ENCODE results near the gene TIMM50. TPM values are rescaled to one million over a fixed set of nuclear protein-coding genes. Genes with fewer than 3 reads are reported as not detected.

TIMM50 gene
- total RNA-seq (2022; extraction: Qiagen RNA extraction; ENCODE audit: low read depth) = 173 to 234 TPM (median 221 TPM) in 5 replicates

GRCh38 chr19:39480337-39481228 is at the start of gene TIMM50:
TIMM50 (plus strand) TSS chr19:39480838; CDS start chr19:39480854, 16 bp downstream.

DNA sequence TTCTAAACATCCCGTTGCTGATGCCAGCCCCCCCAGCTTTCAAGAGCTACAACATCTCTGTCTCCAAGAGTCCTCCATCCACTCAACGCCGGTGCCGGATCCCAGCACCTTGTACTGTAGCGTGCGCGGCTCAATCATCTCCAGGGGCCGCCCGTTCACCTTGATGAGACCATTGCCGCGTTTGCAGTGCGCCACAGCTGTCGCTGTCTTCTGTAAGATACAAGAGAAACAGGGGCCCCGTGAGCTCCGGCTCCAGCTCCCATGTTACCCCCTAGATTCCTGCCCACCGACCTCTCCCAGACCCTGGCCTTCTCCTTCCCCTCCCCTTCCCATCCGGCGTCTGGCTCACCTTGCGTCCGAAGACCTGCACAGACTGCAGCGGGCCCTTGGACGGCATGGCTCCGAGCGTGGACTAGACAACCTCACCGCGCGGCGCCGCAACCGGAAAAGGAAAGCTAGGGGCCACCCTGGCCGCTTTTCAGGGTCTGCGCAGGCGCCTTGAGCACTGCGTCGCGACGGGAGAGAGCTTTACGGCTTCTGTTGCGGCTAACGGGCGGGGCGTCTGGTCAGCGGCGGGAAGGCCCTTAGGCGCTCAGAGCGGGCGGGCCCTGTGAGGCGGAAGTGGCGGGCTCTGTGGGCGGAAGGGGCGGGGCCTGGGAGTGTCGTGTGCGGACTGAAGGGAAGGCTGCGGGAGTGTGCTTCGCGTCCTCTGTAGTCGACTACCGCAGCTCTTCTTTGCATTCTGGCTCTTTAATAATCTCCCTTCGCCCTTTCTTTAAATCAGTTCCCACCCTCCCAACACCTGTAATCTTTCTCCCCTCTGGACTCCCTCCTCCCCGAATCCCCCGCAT is 44.9 kb upstream of the TIMM50 start, which contains the start of gene RPS16:
RPS16 (minus strand) TSS at position 451 of the 851 bp plus-strand sequence; CDS start at position 397, 54 bp downstream.

DNA sequence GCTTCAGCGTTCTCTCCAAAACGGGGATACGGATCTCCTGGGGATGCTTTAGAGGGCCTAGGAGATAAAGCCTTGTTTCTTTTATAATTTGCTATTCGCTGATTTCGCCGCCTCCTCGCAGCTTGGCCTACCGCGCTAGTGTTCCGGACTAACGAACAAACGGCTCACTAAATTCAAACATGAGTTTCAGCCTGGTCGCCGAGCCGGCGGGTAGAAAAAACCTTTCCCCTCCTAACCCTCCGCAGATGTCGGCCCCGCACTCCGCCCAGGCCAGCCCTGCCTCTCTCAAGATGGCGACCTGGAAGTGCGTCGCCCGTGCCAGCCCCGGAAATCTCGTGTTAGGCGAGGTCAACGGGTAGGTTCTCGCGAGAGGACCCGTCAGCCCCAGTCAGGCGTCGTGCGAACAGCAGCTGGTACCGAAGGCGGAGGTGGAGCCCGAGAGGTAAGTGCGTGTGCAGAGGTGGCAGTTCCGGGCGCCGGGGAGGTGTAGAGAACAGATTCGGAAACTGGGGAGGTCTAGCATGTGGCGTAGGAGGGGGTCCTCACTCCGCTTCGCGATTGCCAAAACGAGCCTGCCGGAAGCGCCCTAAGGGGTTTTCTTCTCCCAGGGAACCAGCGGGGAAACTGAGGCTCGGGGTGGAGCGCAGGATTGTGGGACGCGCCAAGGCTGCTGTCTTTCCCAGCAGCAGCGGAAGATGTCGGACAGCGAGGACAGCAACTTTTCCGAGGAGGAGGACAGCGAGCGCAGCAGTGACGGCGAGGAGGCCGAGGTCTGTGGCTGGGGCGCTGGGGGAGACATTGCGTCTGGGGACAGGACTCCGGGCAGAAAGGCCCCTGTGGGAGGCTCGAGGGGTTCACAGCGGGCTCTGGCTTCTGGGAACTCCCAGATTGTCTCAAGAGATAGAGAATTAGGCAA is 35.2 kb upstream of the TIMM50 start, which contains the start of gene SUPT5H:
SUPT5H (plus strand) TSS at position 387 of the 916 bp plus-strand sequence; CDS start at position 696, 309 bp downstream.

GRCh38 chr19:39498798-39499642 is 18.4 kb downstream of the TIMM50 start, which contains the start of gene DLL3:
DLL3 (plus strand) TSS chr19:39498947; CDS start chr19:39498975, 28 bp downstream.

DNA sequence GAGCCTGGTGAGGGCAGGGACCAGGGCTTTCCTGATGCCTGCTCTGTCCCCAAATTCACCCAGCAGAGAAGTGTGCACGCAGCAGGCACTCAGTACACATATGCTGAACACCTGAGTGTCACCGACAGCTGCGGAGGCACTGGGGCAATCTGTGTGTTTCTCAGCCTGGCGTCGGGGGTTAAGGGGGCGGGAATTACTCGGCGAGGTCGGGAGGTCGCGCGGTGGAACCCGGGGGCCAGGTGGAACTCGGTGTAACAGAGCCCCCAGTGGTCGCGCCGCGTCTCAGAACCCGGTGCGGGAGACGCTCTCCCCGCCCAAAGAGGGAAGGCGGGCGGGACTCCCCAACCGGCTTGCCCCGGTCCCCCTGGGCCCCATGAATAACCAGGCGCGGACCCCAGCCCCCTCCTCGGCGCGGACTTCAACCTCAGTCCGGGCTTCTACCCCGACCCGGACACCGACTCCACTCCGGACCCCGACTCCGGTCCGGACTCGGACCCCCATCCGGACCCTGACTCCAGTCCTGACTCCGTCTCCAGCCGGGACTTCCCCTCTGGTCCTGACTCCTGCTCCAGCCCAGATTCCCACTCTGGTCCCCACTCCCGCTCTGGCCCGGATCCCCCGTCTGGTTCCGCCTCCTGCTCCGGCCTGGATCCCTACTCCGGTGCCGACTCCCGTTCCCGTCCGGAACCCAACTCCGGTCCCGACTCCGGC is 34.4 kb downstream of the TIMM50 start, which contains the start of gene SELENOV:
SELENOV (plus strand) TSS at position 300 of the 711 bp plus-strand sequence; CDS start at position 374, 74 bp downstream.

GRCh38 chr19:39532233-39533002 is 51.8 kb downstream of the TIMM50 start, which contains the start of gene EID2B:
EID2B (minus strand) TSS chr19:39532852; CDS start chr19:39532802, 50 bp downstream.

GRCh38 chr19:39539518-39540332 is 59.1 kb downstream of the TIMM50 start, which contains the start of gene EID2:
EID2 (minus strand) TSS chr19:39540161; CDS start chr19:39540079, 82 bp downstream.

Other genes starting within 250 kb of the TIMM50 start
- 0.19 TPM in 1 of 5 replicates, not detected in the others for gene IFNL3, start 235.8 kb upstream of the TIMM50 start, total RNA-seq (2022; extraction: Qiagen RNA extraction; ENCODE audit: low read depth)
- gene IFNL4, start 232.0 kb upstream of the TIMM50 start, total RNA-seq (2022; extraction: Qiagen RNA extraction; ENCODE audit: low read depth) = not detected in 5 replicates
- gene IFNL2, start 212.4 kb upstream of the TIMM50 start, total RNA-seq (2022; extraction: Qiagen RNA extraction; ENCODE audit: low read depth) = not detected in 5 replicates
- 0.15 to 0.28 TPM (median 0.27 TPM) in 3 of 5 replicates, not detected in the others for gene IFNL1, start 184.4 kb upstream of the TIMM50 start, total RNA-seq (2022; extraction: Qiagen RNA extraction; ENCODE audit: low read depth)
- gene LRFN1, start 160.0 kb upstream of the TIMM50 start, total RNA-seq (2022; extraction: Qiagen RNA extraction; ENCODE audit: low read depth) = 7.6 to 14.2 TPM (median 10.9 TPM) in 5 replicates
- gene GMFG, start 144.8 kb upstream of the TIMM50 start, total RNA-seq (2022; extraction: Qiagen RNA extraction; ENCODE audit: low read depth) = 0.24 to 0.83 TPM (median 0.45 TPM) in 5 replicates
- gene SAMD4B, start 138.4 kb upstream of the TIMM50 start, total RNA-seq (2022; extraction: Qiagen RNA extraction; ENCODE audit: low read depth) = 124 to 189 TPM (median 173 TPM) in 5 replicates
- gene PAF1, start 89.7 kb upstream of the TIMM50 start, total RNA-seq (2022; extraction: Qiagen RNA extraction; ENCODE audit: low read depth) = 62.8 to 77.0 TPM (median 70.6 TPM) in 5 replicates
- 64.5 to 67.1 TPM (median 65.6 TPM) in 5 replicates for gene MED29, start 89.5 kb upstream of the TIMM50 start, total RNA-seq (2022; extraction: Qiagen RNA extraction; ENCODE audit: low read depth)
- 52.1 to 60.7 TPM (median 57.1 TPM) in 5 replicates for gene ZFP36, start 74.0 kb upstream of the TIMM50 start, total RNA-seq (2022; extraction: Qiagen RNA extraction; ENCODE audit: low read depth)
- gene PLEKHG2, start 68.2 kb upstream of the TIMM50 start, total RNA-seq (2022; extraction: Qiagen RNA extraction; ENCODE audit: low read depth) = 38.8 to 65.0 TPM (median 54.8 TPM) in 5 replicates
- 6,546 to 7,499 TPM (median 7,130 TPM) in 5 replicates for gene RPS16, start 44.9 kb upstream of the TIMM50 start, total RNA-seq (2022; extraction: Qiagen RNA extraction; ENCODE audit: low read depth)
- gene SUPT5H, start 35.3 kb upstream of the TIMM50 start, total RNA-seq (2022; extraction: Qiagen RNA extraction; ENCODE audit: low read depth) = 175 to 216 TPM (median 185 TPM) in 5 replicates
- 4.9 to 10.9 TPM (median 10.4 TPM) in 5 replicates for gene DLL3, start 18.1 kb downstream of the TIMM50 start, total RNA-seq (2022; extraction: Qiagen RNA extraction; ENCODE audit: low read depth)
- gene SELENOV, start 34.3 kb downstream of the TIMM50 start, total RNA-seq (2022; extraction: Qiagen RNA extraction; ENCODE audit: low read depth) = not detected in 5 replicates
- gene EID2B, start 52.0 kb downstream of the TIMM50 start, total RNA-seq (2022; extraction: Qiagen RNA extraction; ENCODE audit: low read depth) = 6.4 to 12.9 TPM (median 7.5 TPM) in 5 replicates
- gene EID2, start 59.3 kb downstream of the TIMM50 start, total RNA-seq (2022; extraction: Qiagen RNA extraction; ENCODE audit: low read depth) = 35.7 to 47.6 TPM (median 43.3 TPM) in 5 replicates
- not detected in 5 replicates for gene LGALS13, start 121.7 kb downstream of the TIMM50 start, total RNA-seq (2022; extraction: Qiagen RNA extraction; ENCODE audit: low read depth)
- not detected in 5 replicates for gene LGALS16, start 175.1 kb downstream of the TIMM50 start, total RNA-seq (2022; extraction: Qiagen RNA extraction; ENCODE audit: low read depth)
- not detected in 5 replicates for gene LGALS14, start 223.6 kb downstream of the TIMM50 start, total RNA-seq (2022; extraction: Qiagen RNA extraction; ENCODE audit: low read depth)